Ishikawa (cell line): ENCODE data around the gene CALML6.

Experiments
- CEBPB ChIP-seq: IDR thresholded peaks from 2 replicates; pipeline ENCODE4 v1.6.1; 2012
- CREB1 ChIP-seq: IDR thresholded peaks from 2 replicates; pipeline ENCODE4 v1.6.1; 2012; ENCODE audit warnings: low read depth
- EGR1 ChIP-seq: IDR thresholded peaks from 2 replicates; pipeline ENCODE4 v1.6.1; 2012
- EP300 ChIP-seq: IDR thresholded peaks from 2 replicates; pipeline ENCODE4 v1.6.1; 2012; ENCODE audit warnings: borderline replicate concordance
- NFIC ChIP-seq: IDR thresholded peaks from 2 replicates; pipeline ENCODE4 v1.6.1; 2012
- RAD21 ChIP-seq: IDR thresholded peaks from 2 replicates; pipeline ENCODE4 v1.6.1; 2012; ENCODE audit warnings: low read depth
- TAF1 ChIP-seq: IDR thresholded peaks from 2 replicates; pipeline ENCODE4 v1.6.1; 2012; ENCODE audit warnings: low read depth, mild to moderate bottlenecking
- TCF12 ChIP-seq: IDR thresholded peaks from 2 replicates; pipeline ENCODE4 v1.6.1; 2012; ENCODE audit warnings: low read depth
- TEAD4 ChIP-seq: IDR thresholded peaks from 2 replicates; pipeline ENCODE4 v1.6.1; 2012
- YY1 ChIP-seq: IDR thresholded peaks from 2 replicates; pipeline ENCODE4 v1.6.1; 2012; ENCODE audit warnings: low read depth
- TF ChIP-seq, protein P1 (sequence below): IDR thresholded peaks from 2 replicates; pipeline ENCODE4 v1.6.1; 2012

- TF ChIP-seq YY1 = no peak
- TF ChIP-seq TCF12 = no peak
- TF ChIP-seq CEBPB = no peak
- no peak for TF ChIP-seq EP300
- no peak for TF ChIP-seq EGR1
- TF ChIP-seq CREB1 = no peak
- TF ChIP-seq TAF1 = no peak
- no peak for TF ChIP-seq RAD21
- TF ChIP-seq TEAD4 = no peak
- TF ChIP-seq, protein P1, sequence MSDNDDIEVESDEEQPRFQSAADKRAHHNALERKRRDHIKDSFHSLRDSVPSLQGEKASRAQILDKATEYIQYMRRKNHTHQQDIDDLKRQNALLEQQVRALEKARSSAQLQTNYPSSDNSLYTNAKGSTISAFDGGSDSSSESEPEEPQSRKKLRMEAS = no peak
- TF ChIP-seq NFIC = no peak
These were observed 41.0 kb downstream of the CALML6 start for GRCh38 chr1:1956101-1956500.
